Right cardiac atrium (tissue), 5 donors: ENCODE measurements around the gene ABLIM2. TPM values are rescaled to one million over a fixed set of nuclear protein-coding genes. Genes with fewer than 3 reads are reported as not detected.

Experiments
- ATAC-seq, 2 donors: fragments of 200-7000 bp; cut with Tn5 transposase; one replicate each; pipeline versions ENCODE4 v1.8.0 to v1.9.1; 2020; ENCODE audit warnings: moderate library complexity in 2 of 2, mild to moderate bottlenecking in 1 of 2
- DNase-seq, 3 donors: peaks; one replicate each; pipeline ENCODE4 v3.0.0-alpha.2; 2020
- H3K27ac ChIP-seq: one replicate; pipeline ENCODE4 v1.5.1; 2013; ENCODE audit warnings: mild to moderate bottlenecking, low read length, control low read depth, moderate library complexity
- H3K27me3 ChIP-seq: one replicate; pipeline ENCODE4 v1.6.1; 2013; ENCODE audit not compliant: control insufficient read depth, insufficient read depth
- H3K4me1 ChIP-seq: one replicate; pipeline ENCODE4 v1.6.1; 2013; ENCODE audit warnings: low read length; ENCODE audit not compliant: control insufficient read depth, insufficient read depth
- H3K4me3 ChIP-seq: one replicate; pipeline ENCODE4 v1.5.1; 2013; ENCODE audit warnings: low read length, control low read depth
- H3K9me3 ChIP-seq: one replicate; pipeline ENCODE4 v1.6.1; 2013; ENCODE audit warnings: low read length; ENCODE audit not compliant: control insufficient read depth
- WGBS: extraction: QIAGEN DNeasy Blood & Tissue Kit; methylation state at CpG from one replicate; pipeline ENCODE4 v1.1.7; 2013; 5-methylcytosine and 5-hydroxymethylcytosine counted together
- intact Hi-C, 4 donors: fragments of 100-400 bp; cut with DNase I; formaldehyde crosslinking; loops; one replicate each; pipeline versions ENCODE4 v1.11.0 to v1.14.0; 2022 to 2023
- polyA plus RNA-seq: library from polyadenylated mRNA; stranded (reverse); fragments of 200-250 nt; gene quantifications from one replicate; pipeline ENCODE4 v1.2.3, GENCODE V29; 2013
- total RNA-seq, 4 donors: library from RNA; stranded (reverse); fragmentation: NEBNext Ultra II Directional; extraction: Animal tissue kit (Norgen Biotek cat#: 25700); gene quantifications; one replicate each; pipeline ENCODE4 v1.2.1, GENCODE V29; 2021
- donor health status: healthy with polysubstance abuse.
- donor health status: DM: no; HTN: yes; CAD: no.
- donor health status: DM: no; HTN: no; CAD: no.
- donor health status: DM: no; HTN: yes; CAD: no; lungs with severe emphysema.
- donor health status: DM: yes; HTN: yes; CAD: no.

ABLIM2 gene
- total and polyA plus RNA-seq, 5 donors, result 4.2 to 17.4 (median 8.9) TPM

GRCh38 chr4:8115916-8116315 is 42.7 kb downstream of the ABLIM2 start:
- WGBS, result 79% methylated on average over 8 of the region's 8 CpGs
- Histone ChIP-seq H3K4me1 (peaks cover 7% of the 10 kb centered on the region), H3K9me3 (no peaks in the 10 kb centered on the region), H3K27ac (no peak overlapping the region), H3K27me3 (no peaks in the 10 kb centered on the region), H3K4me3 (no peak overlapping the region)
- intact Hi-C loops, result no loop called here
- DNase-seq, result peak in 2 of 3 donors; percentile 11 to 36
- ATAC-seq, result no peak

GRCh38 chr4:8115203-8115520 is 43.5 kb downstream of the ABLIM2 start:
- ATAC-seq, result no peak
- intact Hi-C loops, result no loop called here
- Histone ChIP-seq H3K27ac (no peak overlapping the region), H3K4me1 (peaks cover 7% of the 10 kb centered on the region), H3K9me3 (no peaks in the 10 kb centered on the region), H3K4me3 (no peak overlapping the region), H3K27me3 (no peaks in the 10 kb centered on the region)
- peak in 2 of 3 donors; percentile 11 to 13 for DNase-seq
- 83% methylated on average over 5 of the region's 5 CpGs for WGBS

GRCh38 chr4:8114456-8115202 is 44.0 kb downstream of the ABLIM2 start:
- no peaks in the 10 kb centered on the region for H3K9me3 ChIP-seq
- ATAC-seq (no peak), DNase-seq (peak in 2 of 3 donors; percentile 27 to 30)
- H3K27me3 ChIP-seq, result no peaks in the 10 kb centered on the region
- intact Hi-C loops, result no loop called here
- no peak overlapping the region for H3K27ac ChIP-seq
- H3K4me1 ChIP-seq, result peaks cover 7% of the 10 kb centered on the region
- no peak overlapping the region for H3K4me3 ChIP-seq
- WGBS, result 70% methylated on average over 21 of the region's 21 CpGs

- intact Hi-C loops, result no loop called here
- no peaks in the 10 kb centered on the region for H3K27me3 ChIP-seq
- H3K9me3 ChIP-seq, result no peaks in the 10 kb centered on the region
- peak overlapping the region; percentile 70 for H3K27ac ChIP-seq
- DNase-seq (peak in 2 of 3 donors; percentile 38 to 53), ATAC-seq (peak; percentile 17 to 22)
- WGBS, result 75% methylated on average over 15 of the region's 15 CpGs
- no peak overlapping the region for H3K4me3 ChIP-seq
- H3K4me1 ChIP-seq, result peaks cover 7% of the 10 kb centered on the region
Measured at GRCh38 chr4:8113611-8114377, 44.8 kb downstream of the ABLIM2 start.

- DNase-seq (peak in 1 of 3 donors; percentile 28), ATAC-seq (no peak)
- Histone ChIP-seq H3K4me1 (peaks cover 7% of the 10 kb centered on the region), H3K4me3 (no peak overlapping the region), H3K9me3 (no peaks in the 10 kb centered on the region), H3K27me3 (no peaks in the 10 kb centered on the region), H3K27ac (no peak overlapping the region)
- intact Hi-C loops, result no loop called here
- WGBS, result 79% methylated on average over 10 of the region's 10 CpGs
Measured at GRCh38 chr4:8112672-8113071, 45.9 kb downstream of the ABLIM2 start.

GRCh38 chr4:8112036-8112576 is 46.5 kb downstream of the ABLIM2 start:
- intact Hi-C loops, result no loop called here
- 72% methylated on average over 9 of the region's 9 CpGs for WGBS
- H3K9me3 ChIP-seq, result no peaks in the 10 kb centered on the region
- ATAC-seq, result no peak
- no peak overlapping the region for H3K4me3 ChIP-seq
- no peak overlapping the region for H3K27ac ChIP-seq
- peak in 2 of 3 donors; percentile 16 to 20 for DNase-seq
- peaks cover 4% of the 10 kb centered on the region for H3K4me1 ChIP-seq
- no peaks in the 10 kb centered on the region for H3K27me3 ChIP-seq

- no peak for ATAC-seq
Measured at GRCh38 chr4:8110071-8110986, 48.3 kb downstream of the ABLIM2 start.

GRCh38 chr4:8109406-8110065 is 49.1 kb downstream of the ABLIM2 start:
- H3K9me3 ChIP-seq, result no peaks in the 10 kb centered on the region
- H3K4me1 ChIP-seq, result peaks cover 4% of the 10 kb centered on the region
- intact Hi-C loops, result no loop called here
- peak in 2 of 3 donors; percentile 16 to 23 for DNase-seq
- ATAC-seq, result no peak
- no peak overlapping the region for H3K4me3 ChIP-seq
- H3K27ac ChIP-seq, result no peak overlapping the region
- 91% methylated on average over 20 of the region's 20 CpGs for WGBS
- no peaks in the 10 kb centered on the region for H3K27me3 ChIP-seq

More at GRCh38 chr4:8110071-8110986, 48.3 kb downstream of the ABLIM2 start:
- Histone ChIP-seq H3K27me3 (no peaks in the 10 kb centered on the region), H3K9me3 (no peaks in the 10 kb centered on the region), H3K4me3 (no peak overlapping the region), H3K4me1 (peaks cover 4% of the 10 kb centered on the region), H3K27ac (no peak overlapping the region)
- DNase-seq, result peak in 2 of 3 donors; percentile 35 to 46
- WGBS, result 49% methylated on average over 29 of the region's 29 CpGs
- intact Hi-C loops, result no loop called here

- ATAC-seq (no peak), DNase-seq (peak in 2 of 3 donors; percentile 28 to 34)
- no peaks in the 10 kb centered on the region for H3K27me3 ChIP-seq
- intact Hi-C loops, result no loop called here
- H3K4me1 ChIP-seq, result peaks cover 2% of the 10 kb centered on the region
- H3K27ac ChIP-seq, result no peak overlapping the region
- H3K9me3 ChIP-seq, result no peaks in the 10 kb centered on the region
- 83% methylated on average over 14 of the region's 14 CpGs for WGBS
- no peak overlapping the region for H3K4me3 ChIP-seq
Measured at GRCh38 chr4:8108991-8109390, 49.6 kb downstream of the ABLIM2 start.

GRCh38 chr4:8108261-8108660 is 50.4 kb downstream of the ABLIM2 start:
- ATAC-seq (no peak), DNase-seq (peak in 2 of 3 donors; percentile 21 to 38)
- whole genome bisulfite sequencing, result 90% methylated on average over 20 of the region's 20 CpGs

More at GRCh38 chr4:8108261-8108660, 50.4 kb downstream of the ABLIM2 start:
- Histone ChIP-seq H3K27me3 (no peaks in the 10 kb centered on the region), H3K9me3 (no peaks in the 10 kb centered on the region), H3K4me1 (no peaks in the 10 kb centered on the region), H3K4me3 (no peak overlapping the region), H3K27ac (no peak overlapping the region)
- intact Hi-C loops, result no loop called here
